HG03045 (cell line): ENCODE data around the gene MYOF.
"Not testable (repeated sequence)": the region's sequence is repeated elsewhere in the genome, so short reads cannot be mapped to it uniquely, and the experiment has no call there.

Source experiments
- ATAC-seq: cut with Tn5 transposase; IDR thresholded peaks from one replicate; pipeline ENCODE4 v1.9.1; 2021; ENCODE audit warnings: mild to moderate bottlenecking, moderate library complexity; ENCODE audit not compliant: unreplicated experiment

MYOF gene

GRCh38 chr10:93456480-93456879 lies 25.7 kb downstream of the MYOF start:
- no peak for ATAC-seq

GRCh38 chr10:93454736-93455135 lies 27.4 kb downstream of the MYOF start:
- no peak for ATAC-seq

GRCh38 chr10:93454146-93454545 lies 28.0 kb downstream of the MYOF start:
- no peak for ATAC-seq

- ATAC-seq, result no peak
Observed at GRCh38 chr10:93452143-93452542, 30.0 kb downstream of the MYOF start.

- no peak for ATAC-seq
Observed at GRCh38 chr10:93451244-93451947, 30.7 kb downstream of the MYOF start.

GRCh38 chr10:93447970-93448369 lies 34.2 kb downstream of the MYOF start:
- ATAC-seq, result no peak

GRCh38 chr10:93447019-93447418 lies 35.1 kb downstream of the MYOF start:
- ATAC-seq, result no peak

- no peak for ATAC-seq
Observed at GRCh38 chr10:93445978-93446720, 36.0 kb downstream of the MYOF start.

- no peak for ATAC-seq
Observed at GRCh38 chr10:93445097-93445960, 36.8 kb downstream of the MYOF start.

- no peak for ATAC-seq
Observed at GRCh38 chr10:93443481-93443880, 38.7 kb downstream of the MYOF start.

- not testable (repeated sequence) for ATAC-seq
Observed at GRCh38 chr10:93442721-93443120, 39.4 kb downstream of the MYOF start.

- no peak for ATAC-seq
Observed at GRCh38 chr10:93440591-93441091, 41.5 kb downstream of the MYOF start.

GRCh38 chr10:93438613-93439253 lies 43.4 kb downstream of the MYOF start:
- ATAC-seq, result no peak

GRCh38 chr10:93437946-93438612 lies 44.1 kb downstream of the MYOF start:
- no peak for ATAC-seq

- ATAC-seq, result no peak
Observed at GRCh38 chr10:93437086-93437945, 44.8 kb downstream of the MYOF start.

- ATAC-seq, result no peak
Observed at GRCh38 chr10:93436591-93437085, 45.5 kb downstream of the MYOF start.

GRCh38 chr10:93435621-93436397 lies 46.3 kb downstream of the MYOF start:
- no peak for ATAC-seq

- ATAC-seq, result no peak
Observed at GRCh38 chr10:93434991-93435491, 47.1 kb downstream of the MYOF start.
